Prostate gland (tissue), 2 donors: Measurements from ENCODE around the gene TMEM109. TPM values are rescaled to one million over a fixed set of nuclear protein-coding genes. Genes with fewer than 3 reads are reported as not detected.

Experiments used
- DNase-seq: peaks from one replicate; pipeline ENCODE4 v3.0.0-alpha.2; 2019; ENCODE audit warnings: low spot score
- H3K27ac ChIP-seq, 2 donors: fragments of 200-600 bp; sonication (generic); 2 replicates each; pipeline ENCODE4 v1.5.1; 2017 to 2019
- H3K27me3 ChIP-seq: fragments of 200-600 bp; sonication (generic); replicated peaks from 2 replicates; pipeline ENCODE4 v1.5.1; 2019; ENCODE audit not compliant: insufficient read depth
- H3K36me3 ChIP-seq, 2 donors: fragments of 200-600 bp; sonication (generic); 1 replicate in 1 of 2; 2 replicates in 1 of 2; pipeline versions ENCODE4 v1.5.1 to v1.8.1; 2017 to 2019
- H3K4me1 ChIP-seq: fragments of 200-600 bp; sonication (generic); replicated peaks from 2 replicates; pipeline ENCODE4 v1.5.1; 2019
- H3K4me3 ChIP-seq, 2 donors: fragments of 200-600 bp; sonication (generic); 2 replicates each; pipeline ENCODE4 v1.5.1; 2017 to 2019
- H3K9me3 ChIP-seq: fragments of 200-600 bp; sonication (generic); 2 replicates; pipeline ENCODE4 v1.5.1; 2017
- POLR2A ChIP-seq: fragments of 450-650 bp; IDR thresholded peaks from one replicate; pipeline ENCODE4 v1.6.1; 2016; ENCODE audit warnings: antibody characterized with exemption, mild to moderate bottlenecking
- POLR2AphosphoS5 ChIP-seq: sonication (generic); formaldehyde crosslinking; IDR thresholded peaks from one replicate; pipeline ENCODE4 v1.6.1; 2017; ENCODE audit warnings: antibody characterized with exemption
- WGBS: methylation state at CpG from one replicate; pipeline ENCODE4 v1.1.5; 2018; 5-methylcytosine and 5-hydroxymethylcytosine counted together
- intact Hi-C: fragments of 100-400 bp; cut with DNase I; formaldehyde crosslinking; loops from one replicate; pipeline ENCODE4 v1.14.2; 2022
- total RNA-seq, 2 donors: library from RNA; depleted of rRNA; stranded (reverse); fragments of >200 nt; gene quantifications; one replicate each; pipeline ENCODE4 v1.1.0, GENCODE V29; 2016
- TF ChIP-seq, protein P1 (sequence below), 4 experiments: fragments of 200-600 bp in 2 of 4; fragments of 450-650 bp in 2 of 4; sonication (generic) in 2 of 4; IDR thresholded peaks; 1 replicate in 3 of 4; 2 replicates in 1 of 4; pipeline ENCODE4 v1.5.1; 2016 to 2019; ENCODE audit warnings: antibody characterized with exemption in 4 of 4, mild to moderate bottlenecking in 2 of 4, moderate library complexity in 2 of 4

Gene TMEM109
- total RNA-seq, 2 donors from 2014 or later: 106 to 122 TPM

DNA sequence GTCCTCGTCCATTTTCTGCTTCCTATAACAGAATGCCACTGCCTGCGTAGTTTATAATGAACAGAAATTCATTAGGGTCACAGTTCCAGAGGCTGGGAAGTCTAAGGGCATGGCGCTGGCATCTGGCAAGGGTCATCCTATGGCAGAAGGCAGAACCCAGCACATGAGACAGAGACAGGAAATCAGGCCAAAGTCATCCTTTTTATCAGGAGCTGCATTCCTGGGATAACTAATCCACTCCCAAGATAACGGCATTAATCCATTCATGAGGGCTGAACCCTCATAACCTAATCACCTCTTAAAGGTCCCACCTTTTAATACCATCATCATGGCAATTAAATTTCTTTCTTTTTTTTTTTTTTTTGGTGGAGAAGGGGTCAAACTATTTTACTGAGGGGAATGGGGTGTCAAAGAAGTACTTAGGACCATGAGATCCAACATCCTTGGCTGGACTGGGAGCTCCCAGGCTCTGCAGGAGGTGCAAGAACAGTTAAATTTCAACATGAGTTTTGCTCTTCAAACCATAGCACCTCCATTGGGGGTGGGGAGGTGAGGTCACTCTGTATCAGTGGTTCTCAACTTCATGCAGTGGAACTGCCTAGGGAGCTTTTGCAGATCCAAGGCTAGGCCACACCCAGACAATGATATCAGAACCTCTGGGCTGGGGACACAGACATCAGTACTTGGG lies 4.4 kb downstream of the TMEM109 start:
- WGBS: 91% methylated on average over 4 of the region's 4 CpGs
- peaks cover 12% of the 10 kb centered on the region for H3K4me1 ChIP-seq
- DNase-seq: no peak
- H3K36me3 ChIP-seq: peaks cover 9 to 17% of the 10 kb centered on the region in 2 donors
- H3K27ac ChIP-seq: no peak overlapping the region
- H3K4me3 ChIP-seq: no peak overlapping the region
- no peaks in the 10 kb centered on the region for H3K27me3 ChIP-seq
- TF ChIP-seq POLR2A (no peak), POLR2AphosphoS5 (no peak)
- TF ChIP-seq, protein P1, sequence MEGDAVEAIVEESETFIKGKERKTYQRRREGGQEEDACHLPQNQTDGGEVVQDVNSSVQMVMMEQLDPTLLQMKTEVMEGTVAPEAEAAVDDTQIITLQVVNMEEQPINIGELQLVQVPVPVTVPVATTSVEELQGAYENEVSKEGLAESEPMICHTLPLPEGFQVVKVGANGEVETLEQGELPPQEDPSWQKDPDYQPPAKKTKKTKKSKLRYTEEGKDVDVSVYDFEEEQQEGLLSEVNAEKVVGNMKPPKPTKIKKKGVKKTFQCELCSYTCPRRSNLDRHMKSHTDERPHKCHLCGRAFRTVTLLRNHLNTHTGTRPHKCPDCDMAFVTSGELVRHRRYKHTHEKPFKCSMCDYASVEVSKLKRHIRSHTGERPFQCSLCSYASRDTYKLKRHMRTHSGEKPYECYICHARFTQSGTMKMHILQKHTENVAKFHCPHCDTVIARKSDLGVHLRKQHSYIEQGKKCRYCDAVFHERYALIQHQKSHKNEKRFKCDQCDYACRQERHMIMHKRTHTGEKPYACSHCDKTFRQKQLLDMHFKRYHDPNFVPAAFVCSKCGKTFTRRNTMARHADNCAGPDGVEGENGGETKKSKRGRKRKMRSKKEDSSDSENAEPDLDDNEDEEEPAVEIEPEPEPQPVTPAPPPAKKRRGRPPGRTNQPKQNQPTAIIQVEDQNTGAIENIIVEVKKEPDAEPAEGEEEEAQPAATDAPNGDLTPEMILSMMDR (IDR thresholded peaks at IDR 0.05): no peak
- intact Hi-C loops: no loop called here
- H3K9me3 ChIP-seq: no peaks in the 10 kb centered on the region

DNA sequence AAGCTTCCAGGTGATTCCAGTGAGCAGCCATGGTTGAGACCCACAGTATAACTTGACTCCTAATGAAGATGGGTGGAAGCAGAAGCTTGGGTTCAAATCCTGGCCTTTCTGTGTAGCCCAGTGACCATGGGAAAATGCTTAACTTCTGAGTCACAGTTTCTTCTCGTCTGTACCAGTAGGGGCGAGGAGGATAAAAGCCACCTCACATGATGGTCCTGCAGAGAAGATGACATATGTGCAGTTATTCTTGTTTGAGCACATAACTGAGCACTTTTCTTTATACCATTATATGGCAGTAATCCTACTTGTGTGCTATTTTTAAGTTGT lies 4.9 kb downstream of the TMEM109 start:
- DNase-seq: no peak
- Histone ChIP-seq H3K4me3 (no peak overlapping the region), H3K9me3 (no peaks in the 10 kb centered on the region), H3K27me3 (no peaks in the 10 kb centered on the region), H3K4me1 (peaks cover 11% of the 10 kb centered on the region), H3K27ac (no peak overlapping the region), H3K36me3 (peaks cover 9 to 17% of the 10 kb centered on the region in 2 donors)
- no peak for TF ChIP-seq POLR2A
- TF ChIP-seq, protein P1 (IDR thresholded peaks at IDR 0.05): no peak
- no peak for TF ChIP-seq POLR2AphosphoS5
- WGBS: 64% methylated on average over 2 of the region's 2 CpGs
- intact Hi-C loops: no loop called here

DNA sequence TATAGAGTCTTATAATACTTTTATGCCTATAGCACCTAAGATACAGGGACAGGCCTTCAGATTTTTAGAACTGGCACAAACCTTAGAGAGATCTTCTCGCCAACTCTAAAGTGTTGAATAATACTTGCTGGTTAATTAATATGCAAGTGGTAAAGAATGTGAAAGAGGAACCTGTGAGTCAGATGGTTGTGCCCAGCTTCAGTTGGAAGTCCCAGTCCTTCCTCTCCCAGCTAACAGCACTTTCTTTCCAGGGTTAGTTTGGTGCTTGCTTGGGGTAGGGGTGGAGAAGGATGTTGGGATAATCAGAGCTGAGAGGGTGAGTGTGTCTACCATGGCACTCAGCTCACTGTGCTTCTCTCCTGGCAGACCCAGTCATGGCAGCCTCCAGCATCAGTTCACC lies 5.4 kb downstream of the TMEM109 start:
- TF ChIP-seq POLR2A: no peak
- TF ChIP-seq, protein P1 (IDR thresholded peaks at IDR 0.05): no peak
- TF ChIP-seq POLR2AphosphoS5: no peak
- Histone ChIP-seq H3K36me3 (peaks cover 9 to 17% of the 10 kb centered on the region in 2 donors), H3K27me3 (no peaks in the 10 kb centered on the region), H3K4me3 (no peak overlapping the region), H3K9me3 (no peaks in the 10 kb centered on the region), H3K27ac (no peak overlapping the region), H3K4me1 (peaks cover 11% of the 10 kb centered on the region)
- DNase-seq: no peak
- 93% methylated on average over 1 of the region's 1 CpG for WGBS
- intact Hi-C loops: no loop called here

DNA sequence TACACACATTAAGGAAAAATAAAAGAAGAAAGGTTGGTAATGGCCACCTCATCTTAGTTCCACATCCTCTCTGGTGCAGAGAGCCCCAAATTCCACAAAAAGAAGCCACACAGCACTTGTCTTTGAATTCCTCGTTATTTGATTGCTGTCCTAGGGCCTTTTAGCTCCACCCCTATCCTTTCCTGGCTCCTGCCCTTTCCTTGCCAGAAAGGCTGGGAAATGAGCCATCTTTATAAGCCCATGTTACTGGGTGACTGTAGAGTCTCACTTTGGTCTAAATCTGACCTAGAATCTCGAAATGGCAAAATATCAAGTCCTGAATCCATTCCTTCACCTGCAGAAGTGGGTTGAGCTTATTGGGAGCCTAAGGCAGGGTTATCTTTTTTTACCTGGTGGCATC lies 6.0 kb downstream of the TMEM109 start:
- Histone ChIP-seq H3K27me3 (no peaks in the 10 kb centered on the region), H3K9me3 (no peaks in the 10 kb centered on the region), H3K4me3 (no peak overlapping the region), H3K36me3 (peaks cover 9 to 17% of the 10 kb centered on the region in 2 donors), H3K27ac (no peak overlapping the region), H3K4me1 (peaks cover 11% of the 10 kb centered on the region)
- TF ChIP-seq POLR2AphosphoS5 (no peak), POLR2A (no peak)
- TF ChIP-seq, protein P1 (IDR thresholded peaks at IDR 0.05): no peak
- intact Hi-C loops: no loop called here
- DNase-seq: no peak
- 57% methylated on average over 2 of the region's 2 CpGs for WGBS

DNA sequence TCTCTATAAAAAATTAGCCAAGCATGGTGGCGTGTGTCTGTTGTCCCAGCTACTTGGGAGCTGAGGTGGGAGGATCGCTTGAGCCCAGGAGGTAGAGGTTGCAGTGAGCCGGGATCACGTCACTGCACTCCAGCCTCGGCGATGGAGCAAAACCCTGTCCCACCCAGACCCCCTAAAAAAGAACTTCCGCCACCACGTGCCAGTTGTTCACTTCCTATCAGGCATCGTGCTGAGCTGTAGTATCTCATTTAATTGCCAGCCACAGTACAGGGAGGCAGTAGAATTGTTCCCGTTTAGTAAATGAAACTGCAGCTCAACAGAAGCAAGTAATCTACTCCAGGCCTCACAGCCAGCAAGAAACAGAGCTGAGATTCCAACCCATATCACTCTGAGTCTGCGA lies 7.3 kb downstream of the TMEM109 start:
- no peak overlapping the region for H3K4me3 ChIP-seq
- H3K36me3 ChIP-seq: peaks cover 9 to 17% of the 10 kb centered on the region in 2 donors
- no peaks in the 10 kb centered on the region for H3K9me3 ChIP-seq
- 90% methylated on average over 11 of the region's 11 CpGs for WGBS
- no peak for TF ChIP-seq POLR2AphosphoS5
- no peak for TF ChIP-seq POLR2A
- TF ChIP-seq, protein P1 (IDR thresholded peaks at IDR 0.05): no peak
- DNase-seq: no peak
- no peaks in the 10 kb centered on the region for H3K27me3 ChIP-seq
- intact Hi-C loops: no loop called here
- H3K27ac ChIP-seq: no peak overlapping the region
- H3K4me1 ChIP-seq: peaks cover 6% of the 10 kb centered on the region
